ENCODE data around the gene MRNIP.

Gene MRNIP

DNA sequence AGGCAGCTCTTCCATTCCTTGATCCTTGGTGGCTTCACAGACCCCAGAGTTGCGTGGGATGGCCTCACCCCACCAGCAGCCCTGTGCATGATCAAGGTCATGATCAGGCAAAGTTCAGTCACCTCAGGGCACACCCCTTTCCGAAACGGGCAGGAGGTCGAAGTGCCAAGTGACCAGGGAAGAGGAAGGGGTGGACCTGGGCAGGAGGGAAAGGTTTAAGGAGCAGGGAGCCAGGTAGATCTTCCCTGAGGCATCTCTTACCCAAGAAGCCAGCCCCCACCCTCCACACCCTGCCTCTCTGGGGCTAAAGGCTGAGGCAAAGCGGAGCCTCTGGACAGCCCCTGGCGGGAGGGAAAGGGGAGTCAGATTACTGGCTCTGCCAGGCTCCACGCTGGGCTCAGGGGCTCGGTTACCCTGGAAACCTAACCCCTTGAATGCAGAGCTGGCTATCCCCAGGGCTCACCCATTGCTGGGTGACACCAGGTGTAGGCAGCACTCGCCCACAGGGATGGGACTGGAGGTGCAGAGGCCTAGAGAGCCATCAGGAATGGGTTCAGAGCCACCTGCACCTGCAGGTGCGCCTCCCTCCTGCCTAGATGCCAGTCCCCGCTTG lies 55.6 kb downstream of the MRNIP start:
- H3K4me3 ChIP-seq (ENCODE audit: low read depth, low read length): no peak overlapping the region
- TF ChIP-seq, protein P1, sequence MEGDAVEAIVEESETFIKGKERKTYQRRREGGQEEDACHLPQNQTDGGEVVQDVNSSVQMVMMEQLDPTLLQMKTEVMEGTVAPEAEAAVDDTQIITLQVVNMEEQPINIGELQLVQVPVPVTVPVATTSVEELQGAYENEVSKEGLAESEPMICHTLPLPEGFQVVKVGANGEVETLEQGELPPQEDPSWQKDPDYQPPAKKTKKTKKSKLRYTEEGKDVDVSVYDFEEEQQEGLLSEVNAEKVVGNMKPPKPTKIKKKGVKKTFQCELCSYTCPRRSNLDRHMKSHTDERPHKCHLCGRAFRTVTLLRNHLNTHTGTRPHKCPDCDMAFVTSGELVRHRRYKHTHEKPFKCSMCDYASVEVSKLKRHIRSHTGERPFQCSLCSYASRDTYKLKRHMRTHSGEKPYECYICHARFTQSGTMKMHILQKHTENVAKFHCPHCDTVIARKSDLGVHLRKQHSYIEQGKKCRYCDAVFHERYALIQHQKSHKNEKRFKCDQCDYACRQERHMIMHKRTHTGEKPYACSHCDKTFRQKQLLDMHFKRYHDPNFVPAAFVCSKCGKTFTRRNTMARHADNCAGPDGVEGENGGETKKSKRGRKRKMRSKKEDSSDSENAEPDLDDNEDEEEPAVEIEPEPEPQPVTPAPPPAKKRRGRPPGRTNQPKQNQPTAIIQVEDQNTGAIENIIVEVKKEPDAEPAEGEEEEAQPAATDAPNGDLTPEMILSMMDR (conservative IDR thresholded peaks at IDR 0.05; ENCODE audit: low read depth, low read length): no peak
- no peak for DNase-seq (ENCODE audit: low read depth)

DNA sequence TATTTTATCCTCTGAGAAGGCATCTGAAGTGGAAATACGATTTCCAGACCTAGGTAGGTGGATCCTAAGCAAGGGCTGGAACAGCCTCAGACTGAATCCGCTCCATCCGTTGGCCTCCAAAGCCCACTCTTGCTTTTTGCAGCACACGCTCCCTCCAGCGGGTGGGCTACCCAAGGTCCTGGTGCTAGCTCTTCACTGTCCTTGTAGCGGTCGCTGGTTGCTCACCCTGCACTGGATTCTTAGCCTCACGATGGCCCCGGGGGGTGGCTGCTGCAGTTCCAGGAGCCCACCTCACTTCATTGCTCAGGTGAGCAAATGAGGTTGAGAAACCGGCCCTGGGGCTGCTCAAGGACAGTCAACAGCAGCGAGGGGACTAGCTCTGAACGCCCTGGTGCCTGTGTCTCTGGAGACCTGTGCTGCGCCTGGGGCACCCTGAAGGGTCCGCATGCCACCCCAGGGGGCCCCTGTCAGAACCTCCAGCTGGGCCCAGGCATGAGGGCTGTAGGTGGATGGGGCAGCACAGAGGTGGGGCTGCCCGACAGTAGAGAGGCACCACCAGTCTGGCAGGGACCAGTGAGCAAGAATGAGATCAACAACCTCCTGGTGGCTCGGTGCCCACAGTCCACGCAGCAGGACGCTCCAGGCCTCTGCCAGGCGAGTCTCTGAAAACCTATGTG lies 56.3 kb downstream of the MRNIP start:
- no peak for DNase-seq (ENCODE audit: low read depth)
- TF ChIP-seq, protein P1 (conservative IDR thresholded peaks at IDR 0.05; ENCODE audit: low read depth, low read length): no peak
- H3K4me3 ChIP-seq (ENCODE audit: low read depth, low read length): no peak overlapping the region

DNA sequence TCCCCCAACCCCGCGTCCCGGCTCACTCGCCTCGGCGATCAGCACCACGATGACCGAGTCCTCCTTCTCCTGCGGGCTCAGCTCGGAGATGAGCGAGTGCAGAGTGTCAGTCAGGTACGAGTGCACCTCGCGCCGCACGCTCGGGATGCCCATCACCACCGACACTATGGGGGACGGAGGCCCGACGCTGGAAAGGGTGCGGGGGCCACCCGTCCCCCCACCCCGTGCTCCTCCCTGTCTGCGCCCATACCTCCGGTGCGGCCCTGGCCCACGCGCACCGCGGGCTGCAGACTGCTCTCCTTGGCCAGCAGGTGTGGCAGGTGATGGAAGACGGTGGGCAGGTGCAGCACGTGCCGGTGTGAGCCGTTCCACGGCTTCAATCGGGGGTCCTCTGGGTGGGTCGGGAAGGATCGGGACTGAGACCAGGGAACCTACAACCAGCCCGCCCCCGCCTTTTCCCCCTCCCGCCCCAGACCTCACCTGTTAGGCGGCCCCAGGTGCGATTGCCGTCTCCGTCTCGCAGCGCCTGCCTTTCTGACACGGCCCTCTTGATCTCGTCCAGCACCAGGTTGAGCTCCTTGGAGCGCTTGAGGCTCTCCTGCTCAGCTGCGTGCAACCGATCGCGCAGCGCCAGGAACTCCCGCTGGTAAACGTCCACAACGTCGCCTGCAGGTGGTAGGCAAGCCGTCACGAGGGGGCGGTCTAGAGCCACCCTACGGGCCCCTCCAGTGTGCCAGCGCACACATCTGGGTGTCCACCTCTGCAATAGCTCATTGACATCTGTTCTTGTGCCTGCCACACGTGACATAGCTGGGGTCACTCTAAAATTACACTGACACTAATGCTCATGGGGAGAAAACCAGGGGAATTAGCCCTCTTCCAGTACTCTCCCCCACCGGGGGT lies 57.1 kb downstream of the MRNIP start:
- H3K4me3 ChIP-seq (ENCODE audit: low read depth, low read length): no peak overlapping the region
- TF ChIP-seq, protein P1 (conservative IDR thresholded peaks at IDR 0.05; ENCODE audit: low read depth, low read length): peak; percentile 72
- DNase-seq (ENCODE audit: low read depth): peak; percentile 71

DNA sequence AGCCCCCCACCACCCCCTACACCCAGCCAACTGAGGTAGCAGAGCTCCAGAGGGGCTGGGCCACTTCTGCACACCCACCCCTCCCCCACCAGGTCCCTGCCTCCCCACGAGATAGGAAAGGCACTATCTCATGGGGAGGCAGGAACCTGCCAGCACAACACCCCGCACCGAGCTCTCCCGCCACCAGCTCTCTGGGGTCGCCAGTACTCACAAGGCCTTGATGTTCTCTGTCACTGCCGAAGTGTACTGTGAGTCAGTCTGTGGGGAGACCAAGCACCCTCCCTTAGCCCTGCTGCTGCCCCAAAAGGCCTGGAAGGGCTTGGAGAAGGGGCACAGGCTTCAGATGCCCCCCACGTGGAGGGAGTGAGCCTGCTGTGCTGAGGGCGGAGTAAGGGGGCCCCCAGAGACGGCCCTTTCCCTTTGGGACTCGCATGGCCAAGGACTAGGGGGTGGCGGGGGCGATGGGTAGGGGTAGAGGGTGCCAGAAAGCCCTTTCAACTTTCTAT lies 57.9 kb downstream of the MRNIP start:
- DNase-seq (ENCODE audit: low read depth): no peak

DNA sequence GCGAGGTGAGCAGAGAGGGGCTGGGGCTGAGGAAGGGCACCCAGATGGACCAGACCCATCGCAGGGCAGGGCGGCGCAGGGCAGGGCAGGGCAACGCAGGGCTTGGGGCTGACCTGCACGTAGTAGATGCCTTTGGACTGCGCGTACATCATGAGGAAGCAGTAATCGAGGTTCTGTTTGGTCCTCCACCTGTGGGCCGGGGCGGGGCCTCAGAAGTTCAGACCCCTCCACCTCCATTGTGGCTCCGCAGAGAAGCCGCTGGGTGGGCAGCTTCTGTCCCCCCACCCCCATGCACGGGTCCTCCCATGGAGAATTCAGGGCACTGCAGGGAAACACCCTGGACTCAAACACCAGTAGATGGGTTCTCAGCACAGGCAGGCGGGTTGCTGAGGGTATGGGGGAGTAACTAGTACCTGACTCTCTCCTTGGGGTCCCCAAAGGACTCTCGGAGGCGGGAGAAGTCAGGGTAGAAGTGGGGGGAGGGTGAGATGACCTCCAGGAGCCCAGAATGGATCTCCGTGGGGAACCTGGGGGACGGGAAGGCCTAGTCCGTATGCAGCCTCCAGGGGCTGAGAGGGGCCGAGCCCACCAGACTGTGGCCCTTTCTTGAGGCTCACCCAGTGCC lies 58.4 kb downstream of the MRNIP start:
- TF ChIP-seq, protein P1 (conservative IDR thresholded peaks at IDR 0.05; ENCODE audit: low read depth, low read length): no peak
- H3K4me3 ChIP-seq (ENCODE audit: low read depth, low read length): no peak overlapping the region
- no peak for DNase-seq (ENCODE audit: low read depth)

More for the DNA sequence above, 57.9 kb downstream of the MRNIP start:
- TF ChIP-seq, protein P1 (conservative IDR thresholded peaks at IDR 0.05; ENCODE audit: low read depth, low read length): no peak
- no peak overlapping the region for H3K4me3 ChIP-seq (ENCODE audit: low read depth, low read length)

DNA sequence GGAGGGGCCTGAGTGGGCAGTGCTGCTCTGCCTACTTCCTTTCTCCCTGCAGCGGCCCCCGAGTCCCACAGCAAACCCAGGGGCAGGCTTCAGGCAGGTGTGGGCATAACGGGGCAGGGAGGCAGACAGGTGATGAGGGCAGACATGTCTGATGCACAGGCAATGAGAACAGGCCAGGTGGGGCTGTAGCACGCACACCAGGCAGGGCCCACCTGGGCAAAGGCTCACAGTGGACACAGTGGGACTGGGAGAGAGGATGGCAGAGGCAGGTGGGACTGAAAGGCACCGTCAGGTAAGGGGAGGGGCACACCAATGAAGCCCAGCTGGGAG lies 59.0 kb downstream of the MRNIP start:
- DNase-seq (ENCODE audit: low read depth): no peak
- TF ChIP-seq, protein P1 (conservative IDR thresholded peaks at IDR 0.05; ENCODE audit: low read depth, low read length): no peak
- no peak overlapping the region for H3K4me3 ChIP-seq (ENCODE audit: low read depth, low read length)
